ENCODE results near the gene GABRG3. TPM values are rescaled to one million over a fixed set of nuclear protein-coding genes. Genes with fewer than 3 reads are reported as not detected.

Gene GABRG3
- total RNA-seq, 1 experiment from 2014 or later, result not detected

- DNase-seq (ENCODE audit: low read depth), result no peak
Measured at GRCh38 chr15:27461181-27461580, 490.2 kb downstream of the GABRG3 start.

DNA sequence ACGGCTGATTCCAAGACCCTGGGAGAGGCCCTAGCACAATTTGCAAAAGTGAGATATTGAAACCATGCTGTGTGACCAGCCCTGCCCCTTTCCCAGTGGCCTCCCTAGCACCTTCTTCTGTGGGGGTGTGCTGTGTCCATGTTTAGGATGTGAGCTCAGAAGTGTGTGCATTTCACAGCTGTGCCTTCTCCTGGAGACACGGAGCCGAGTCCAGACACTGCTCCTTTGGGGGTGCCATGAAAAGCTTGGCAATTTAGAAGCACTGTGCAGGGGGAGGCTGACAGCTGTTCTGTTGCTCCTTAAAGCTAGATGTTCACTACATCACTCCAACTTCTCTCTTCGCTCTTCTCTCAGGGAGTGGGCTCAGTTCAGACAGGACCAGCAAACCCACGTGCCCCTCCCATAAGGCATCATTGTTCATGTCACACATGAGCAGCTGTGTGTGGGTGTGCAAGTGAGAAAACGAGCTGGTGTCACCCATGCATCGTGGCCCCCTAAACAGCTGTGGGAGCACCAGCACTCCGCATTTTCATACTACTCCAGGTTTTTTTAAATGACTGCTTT lies 492.6 kb downstream of the GABRG3 start:
- no peak for DNase-seq (ENCODE audit: low read depth)

GRCh38 chr15:27464941-27465612 lies 494.1 kb downstream of the GABRG3 start:
- peak; percentile 34 for DNase-seq (ENCODE audit: low read depth)

DNA sequence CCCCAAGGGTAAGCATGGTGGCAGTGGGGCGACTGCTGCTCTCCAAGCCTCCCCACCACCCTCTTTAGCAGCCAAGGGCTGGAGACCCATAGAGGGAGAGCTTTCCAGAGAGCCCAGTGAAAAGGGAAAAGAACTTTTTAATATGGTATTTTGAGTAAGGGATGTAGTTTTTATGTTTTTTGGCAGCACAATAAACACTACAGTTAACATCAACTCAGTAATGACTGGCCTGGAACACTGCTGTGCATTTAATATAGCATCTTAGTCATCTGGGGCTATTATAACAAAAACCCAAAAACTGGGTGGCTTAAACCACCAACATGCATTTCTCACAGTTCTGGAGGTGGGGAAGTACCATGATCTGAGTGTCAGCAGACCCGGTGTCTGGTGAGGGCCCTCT lies 495.8 kb downstream of the GABRG3 start:
- DNase-seq (ENCODE audit: low read depth), result no peak

DNA sequence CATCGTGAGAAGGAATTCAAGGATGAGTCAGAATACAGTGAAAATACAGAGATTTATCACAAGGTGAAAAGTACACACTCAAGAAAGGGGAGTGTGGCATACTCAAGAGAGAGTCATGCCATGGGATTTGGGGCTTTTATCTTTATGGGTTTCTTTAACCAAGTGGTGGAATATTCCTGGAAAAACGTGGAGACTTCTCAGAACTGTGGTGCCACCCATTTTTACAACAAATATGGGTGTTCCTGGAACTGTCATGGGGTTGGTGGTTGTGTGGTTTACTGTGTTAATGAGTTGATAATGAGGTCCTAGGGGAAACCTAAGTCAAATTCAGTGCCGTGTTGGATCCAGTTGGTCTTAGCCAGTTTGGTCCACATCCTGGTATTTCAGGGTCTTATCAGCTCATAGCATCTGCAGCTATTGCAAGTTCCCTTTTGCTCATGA lies 497.2 kb downstream of the GABRG3 start:
- DNase-seq (ENCODE audit: low read depth), result no peak

DNA sequence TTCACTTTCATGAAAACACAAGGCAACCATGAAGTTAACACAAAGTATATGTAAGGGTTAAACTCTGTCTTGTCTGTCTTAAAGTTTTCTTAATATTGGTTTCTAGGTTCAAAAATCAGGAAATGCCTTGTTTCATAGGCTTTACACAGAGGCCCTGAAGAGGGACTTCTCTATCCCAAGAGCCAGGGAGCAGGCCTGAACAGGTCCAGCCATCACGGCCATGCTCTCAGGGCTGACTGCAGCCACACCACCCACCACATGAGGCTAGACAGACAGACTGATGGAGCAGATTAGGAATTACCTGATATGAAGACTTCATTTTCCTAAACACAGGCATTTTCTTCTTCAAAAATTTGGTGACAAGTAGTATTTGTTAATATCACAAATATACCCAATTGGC lies 502.9 kb downstream of the GABRG3 start:
- DNase-seq (ENCODE audit: low read depth), result no peak

GRCh38 chr15:27475395-27475794 lies 504.4 kb downstream of the GABRG3 start:
- no peak for DNase-seq (ENCODE audit: low read depth)

DNA sequence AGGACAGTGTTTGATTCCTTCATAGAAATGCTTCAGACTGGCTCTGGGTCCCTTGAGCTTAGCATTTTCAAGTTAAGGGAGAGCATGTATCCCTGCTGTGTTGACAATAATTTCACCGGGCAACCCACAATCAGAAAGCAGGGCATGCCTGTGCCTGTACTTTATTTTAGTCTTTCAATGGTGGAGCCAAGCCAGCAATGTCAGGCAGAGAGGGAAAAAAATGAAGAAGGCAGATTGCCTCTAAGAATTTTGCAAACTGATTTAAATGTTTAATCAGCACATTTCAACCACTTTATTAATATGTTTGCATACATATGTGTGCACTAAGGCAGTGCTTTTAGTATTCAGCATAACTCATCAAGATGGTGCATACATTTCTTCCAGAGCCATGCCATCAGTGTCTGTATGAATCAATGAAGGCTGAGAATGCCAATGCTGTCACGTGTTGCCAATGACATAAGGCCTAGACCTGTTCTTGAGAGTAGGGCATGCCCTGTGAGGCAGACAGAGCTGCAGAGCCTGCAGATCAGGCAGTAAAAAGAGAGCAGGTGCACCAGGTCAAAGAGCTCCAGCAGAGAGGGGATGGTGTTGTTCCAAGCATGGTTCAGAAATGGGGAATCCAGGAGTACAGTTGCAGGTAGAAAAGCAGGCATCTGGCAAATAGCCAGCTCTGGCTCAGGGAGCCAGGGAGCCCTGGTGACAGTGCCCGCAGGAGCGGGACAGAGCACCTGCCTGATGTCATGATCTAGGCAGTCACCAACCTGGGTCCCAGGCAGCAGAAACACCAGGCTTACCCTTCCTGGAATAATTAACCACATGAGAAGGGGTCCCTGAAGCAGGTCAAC lies 508.5 kb downstream of the GABRG3 start:
- peak; percentile 2 for DNase-seq (ENCODE audit: low read depth)

DNA sequence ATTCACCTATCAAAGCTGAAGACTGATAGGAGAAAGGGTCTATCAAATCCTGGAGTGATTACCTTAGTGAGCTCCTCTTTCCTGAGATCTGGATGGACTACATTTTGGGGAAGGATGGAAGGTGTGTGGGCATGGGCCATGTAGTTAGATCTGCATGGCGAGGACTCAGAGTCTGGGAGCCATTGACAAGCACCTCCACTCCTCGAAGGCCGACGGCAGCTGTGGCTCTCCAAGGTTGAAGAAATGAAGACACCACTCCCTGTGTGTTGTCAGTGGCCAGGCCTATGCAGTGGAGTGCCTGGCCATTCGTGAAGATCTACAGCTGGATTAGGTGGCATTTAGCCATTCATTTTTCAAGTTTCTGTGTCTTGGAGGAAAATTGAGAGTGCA lies 509.2 kb downstream of the GABRG3 start:
- DNase-seq (ENCODE audit: low read depth), result no peak

DNA sequence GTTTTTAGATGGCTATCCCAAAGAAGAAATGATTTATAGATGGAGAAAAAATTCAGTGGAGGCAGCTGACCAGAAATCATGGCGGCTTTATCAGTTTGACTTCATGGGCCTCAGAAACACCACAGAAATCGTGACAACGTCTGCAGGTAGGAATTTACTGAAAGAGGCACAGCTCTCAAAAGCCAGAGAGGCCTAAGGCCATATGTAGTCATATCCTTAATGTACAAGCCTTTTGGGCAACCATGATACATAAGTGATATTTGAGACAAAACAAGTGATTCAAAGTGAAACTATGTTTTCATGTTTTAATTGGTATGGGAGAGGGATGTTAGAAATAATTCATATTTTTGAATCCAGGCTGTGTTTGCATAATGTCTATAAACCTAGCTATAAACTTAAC lies 509.7 kb downstream of the GABRG3 start:
- DNase-seq (ENCODE audit: low read depth), result peak; percentile 5

GRCh38 chr15:27481768-27482167 lies 510.8 kb downstream of the GABRG3 start:
- DNase-seq (ENCODE audit: low read depth), result no peak

- DNase-seq (ENCODE audit: low read depth), result no peak
Measured at GRCh38 chr15:27482287-27482686, 511.3 kb downstream of the GABRG3 start.

DNA sequence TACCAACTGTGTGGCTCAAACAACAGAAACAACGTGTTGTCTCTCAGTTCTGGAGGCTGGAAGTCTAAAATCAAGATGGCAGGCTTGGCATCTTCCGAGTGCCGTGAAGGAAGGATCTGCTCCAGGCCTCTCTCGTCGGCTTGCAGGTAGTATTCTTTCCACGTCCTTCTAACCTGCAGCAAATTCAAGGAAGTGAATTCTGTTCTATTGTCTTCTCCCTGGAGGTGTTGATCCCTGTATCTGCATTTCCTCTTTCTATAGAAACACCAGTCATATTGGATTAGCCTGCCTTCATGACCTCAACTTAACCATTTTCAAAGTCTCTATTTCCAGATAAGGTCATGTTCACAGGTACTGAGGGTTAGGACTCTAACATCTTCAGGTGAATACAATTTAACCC lies 512.1 kb downstream of the GABRG3 start:
- DNase-seq (ENCODE audit: low read depth), result no peak

DNA sequence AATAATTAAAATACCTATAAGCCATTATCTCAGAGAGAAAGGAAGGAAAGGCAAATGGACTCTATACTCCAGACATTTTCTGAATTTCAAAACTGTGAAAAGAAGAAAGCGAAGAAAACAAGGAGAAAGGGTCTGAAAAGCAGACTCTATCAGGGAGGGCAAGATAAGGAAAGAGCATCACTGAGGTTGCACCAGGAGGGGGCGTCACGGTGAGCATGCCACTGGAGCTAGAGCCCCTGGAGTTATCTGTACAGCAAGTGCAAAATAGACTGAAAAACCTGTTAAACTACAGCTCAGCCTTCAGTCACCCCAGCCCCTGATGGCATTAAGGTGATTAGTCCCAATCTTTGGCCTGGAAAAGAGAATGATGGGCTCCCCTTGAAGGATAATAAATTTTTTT lies 514.3 kb downstream of the GABRG3 start:
- no peak for DNase-seq (ENCODE audit: low read depth)

- peak; percentile 34 for DNase-seq (ENCODE audit: low read depth)
Measured at GRCh38 chr15:27486051-27486450, 515.1 kb downstream of the GABRG3 start.

- DNase-seq (ENCODE audit: low read depth), result no peak
Measured at GRCh38 chr15:27486683-27487647, 516.0 kb downstream of the GABRG3 start.

- no peak for DNase-seq (ENCODE audit: low read depth)
Measured at GRCh38 chr15:27487846-27488245, 516.9 kb downstream of the GABRG3 start.

DNA sequence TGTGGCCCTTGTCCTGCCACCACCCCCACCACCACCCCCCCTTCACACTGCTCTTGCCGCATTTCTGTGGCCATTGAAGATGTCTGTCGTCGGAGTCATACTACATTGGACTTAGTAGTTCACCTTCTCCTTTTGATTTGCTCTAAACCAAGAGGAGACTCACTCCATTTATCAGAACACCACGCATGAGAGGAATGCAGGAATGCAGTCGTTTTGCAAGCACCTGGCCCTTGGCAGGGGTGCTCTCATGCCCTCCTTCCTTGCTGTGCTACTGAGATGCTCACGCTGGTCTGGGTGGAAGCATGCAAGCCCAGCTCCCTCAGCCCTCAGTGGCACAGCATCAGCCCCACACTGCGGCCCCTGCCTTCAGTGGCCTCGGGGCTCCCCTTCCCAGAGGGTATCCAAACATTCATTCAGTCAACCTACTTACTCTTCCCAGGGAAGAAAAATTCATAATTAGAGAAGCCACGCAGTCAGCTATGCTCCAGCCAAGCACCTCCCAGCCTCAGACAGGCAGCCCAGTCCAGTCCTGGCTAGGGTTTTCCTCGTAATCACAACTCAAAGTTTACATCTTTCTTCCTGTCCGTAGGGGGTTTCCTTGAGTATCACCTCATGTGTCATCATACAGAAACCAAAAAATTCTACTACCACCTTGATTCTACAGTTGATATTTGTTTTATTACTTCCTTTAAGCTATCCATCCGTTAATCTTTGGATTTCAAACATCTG lies 520.0 kb downstream of the GABRG3 start:
- DNase-seq (ENCODE audit: low read depth), result no peak

DNA sequence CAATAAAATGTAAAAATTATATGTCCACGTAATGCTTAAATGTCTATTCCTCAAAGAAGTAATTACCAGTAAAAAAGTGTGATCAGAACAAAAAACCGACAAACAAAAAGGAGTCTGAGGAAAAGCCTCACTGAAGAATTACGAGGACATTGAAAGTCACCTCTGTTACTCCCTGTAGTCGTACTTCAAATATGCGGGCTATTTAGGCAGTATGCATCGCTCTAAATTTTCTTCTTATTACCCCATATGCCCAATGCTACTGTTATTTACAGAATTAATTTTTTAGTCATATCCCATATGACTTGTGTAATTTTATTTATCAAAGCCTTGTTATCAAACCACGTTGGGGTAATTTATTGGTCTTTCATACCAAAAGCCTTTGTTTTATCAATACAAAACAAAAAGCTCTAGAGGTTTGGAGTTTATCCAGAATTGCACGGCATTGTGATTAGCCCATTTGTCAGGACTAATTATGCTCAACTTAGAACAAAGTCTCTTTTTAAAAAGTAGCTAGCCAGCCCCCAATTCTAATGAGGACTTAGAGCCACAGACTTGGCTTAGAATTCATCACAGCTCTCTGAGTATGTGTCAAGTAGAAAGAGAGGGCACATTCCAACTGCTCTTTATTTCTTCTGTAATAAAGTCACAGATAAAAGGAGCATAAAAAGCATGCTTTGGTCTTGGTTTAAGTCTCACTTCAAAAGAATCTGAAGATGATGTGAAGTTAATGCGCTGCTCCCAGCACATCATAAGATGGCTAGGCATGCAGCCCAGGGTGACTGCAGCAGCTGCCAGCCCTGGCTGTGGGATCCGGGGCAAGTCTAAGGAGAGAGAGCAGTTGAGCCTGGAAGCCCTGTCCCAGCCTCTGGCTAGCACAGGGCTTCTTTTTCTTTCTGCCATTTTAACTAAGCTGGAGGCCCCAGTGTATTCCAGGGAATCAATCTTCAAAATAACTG lies 521.0 kb downstream of the GABRG3 start:
- no peak for DNase-seq (ENCODE audit: low read depth)

- DNase-seq (ENCODE audit: low read depth), result no peak
Measured at GRCh38 chr15:27495963-27496459, 525.0 kb downstream of the GABRG3 start.

Measured in RPMI7951 (cell line).